K562 (cell line): ENCODE data around the gene FUT2. TPM values are rescaled to one million over a fixed set of nuclear protein-coding genes. Genes with fewer than 3 reads are reported as not detected.

Experiments
- FOXM1 ChIP-seq, 2 experiments: fragments of 450-650 bp in 1 of 2; sonication (generic) in 1 of 2; formaldehyde crosslinking in 1 of 2; IDR thresholded peaks; 2 replicates each; pipeline versions ENCODE4 v1.6.1 to v1.9.0; 2017 to 2022; ENCODE audit warnings: low read depth in 2 of 2, mild to moderate bottlenecking in 2 of 2, missing genetic modification reagents in 1 of 2, moderate library complexity in 1 of 2
- IRF2 ChIP-seq: sonication (generic); formaldehyde crosslinking; IDR thresholded peaks from 2 replicates; pipeline ENCODE4 v1.8.1; 2022; ENCODE audit warnings: mild to moderate bottlenecking, missing genetic modification reagents
- NR2F6 ChIP-seq: fragments of 450-650 bp; formaldehyde crosslinking; IDR thresholded peaks from 2 replicates; pipeline ENCODE4 v1.4.0; 2020; ENCODE audit warnings: mild to moderate bottlenecking
- POLR2G ChIP-seq: fragments of 200-400 bp; formaldehyde crosslinking; IDR thresholded peaks from 2 replicates; pipeline ENCODE4 v1.6.1; 2017; ENCODE audit warnings: low read depth, mild to moderate bottlenecking, antibody characterized with exemption, low read length, moderate library complexity
- SNIP1 ChIP-seq: fragments of 450-650 bp; IDR thresholded peaks from 2 replicates; pipeline ENCODE4 v1.7.1; 2017; ENCODE audit warnings: low read depth, mild to moderate bottlenecking
- ZBTB1 ChIP-seq: sonication (generic); formaldehyde crosslinking; IDR thresholded peaks from 2 replicates; pipeline ENCODE4 v1.8.1; 2023; ENCODE audit warnings: missing genetic modification reagents, low read depth, mild to moderate bottlenecking, borderline replicate concordance
- ZNF584 ChIP-seq: fragments of 200-800 bp; sonication (Bioruptor generic); IDR thresholded peaks from 2 replicates; pipeline ENCODE4 v1.6.1; 2016; ENCODE audit warnings: low read depth, mild to moderate bottlenecking, missing genetic modification characterization, missing compliant biosample characterization
- polyA plus RNA-seq, 8 experiments: library from polyadenylated mRNA; depleted of rRNA in 4 of 8; stranded (reverse) in 5 of 8; unstranded in 3 of 8; fragments of >200 nt; fragmentation: Nextera tagmentation in 2 of 8; fragmentation: Illumina TruSeq in 1 of 8; extraction: Ambion mirVana in 2 of 8; extraction: Trizol in 1 of 8; gene quantifications; 2 replicates each; pipeline versions ENCODE4 v1.2.1 to v1.2.3, GENCODE V29; 2011 to 2014; ENCODE audit warnings: inconsistent platforms in 1 of 8, missing spikeins in 1 of 8
- total RNA-seq, 7 experiments: library from RNA; depleted of rRNA in 6 of 7; stranded (reverse); fragments of >200 nt in 6 of 7; fragmentation: Illumina TruSeq in 2 of 7; extraction: Trizol in 2 of 7; gene quantifications; 2 replicates each; pipeline versions ENCODE4 v1.2.1 to v1.2.3, GENCODE V29; 2011 to 2021; ENCODE audit warnings: low replicate concordance in 1 of 7
- TF ChIP-seq, protein P1 (sequence below): sonication (generic); formaldehyde crosslinking; IDR thresholded peaks from 2 replicates; pipeline ENCODE4 v1.8.0; 2022; ENCODE audit warnings: mild to moderate bottlenecking, missing genetic modification reagents
- TF ChIP-seq, protein P2 (sequence below), 2 experiments: fragments of 450-650 bp in 1 of 2; IDR thresholded peaks; 2 replicates each; pipeline ENCODE4 v1.6.1; 2011 to 2017; ENCODE audit warnings: low read depth in 2 of 2, antibody characterized with exemption in 1 of 2, borderline replicate concordance in 1 of 2, low read length in 1 of 2, mild to moderate bottlenecking in 1 of 2, mixed read lengths in 1 of 2; ENCODE audit not compliant: control insufficient read depth in 1 of 2
- TF ChIP-seq, protein P3 (sequence below), 2 experiments: fragments of 250-450 bp in 1 of 2; fragments of 450-650 bp in 1 of 2; sonication (Bioruptor Pico) in 1 of 2; IDR thresholded peaks; 2 replicates each; pipeline versions ENCODE4 v1.6.1 to v1.8.0; 2016 to 2021; ENCODE audit warnings: mild to moderate bottlenecking in 2 of 2, moderate library complexity in 2 of 2, missing compliant biosample characterization in 1 of 2, missing genetic modification characterization in 1 of 2
- TF ChIP-seq, protein P4 (sequence below): fragments of 450-650 bp; IDR thresholded peaks from 2 replicates; pipeline ENCODE4 v1.6.1; 2018; ENCODE audit warnings: mild to moderate bottlenecking, low read depth; ENCODE audit not compliant: partially characterized antibody
- TF ChIP-seq, protein P5 (sequence below), 2 experiments: fragments of 200-800 bp in 1 of 2; sonication (Bioruptor generic) in 1 of 2; sonication (generic) in 1 of 2; formaldehyde crosslinking in 1 of 2; IDR thresholded peaks in 1 of 2; conservative IDR thresholded peaks in 1 of 2; 2 replicates each; pipeline versions ENCODE4 v1.5.0 to v1.6.1; 2016 to 2020; ENCODE audit warnings: missing compliant biosample characterization in 1 of 2, missing genetic modification characterization in 1 of 2, missing genetic modification reagents in 1 of 2

FUT2 gene
- total and polyA plus RNA-seq, 9 of the 15 experiments (the other 6 are each of a cell fraction or from before 2014, with no cell fraction given) = 0.03 to 0.04 TPM; not detected in 7

DNA sequence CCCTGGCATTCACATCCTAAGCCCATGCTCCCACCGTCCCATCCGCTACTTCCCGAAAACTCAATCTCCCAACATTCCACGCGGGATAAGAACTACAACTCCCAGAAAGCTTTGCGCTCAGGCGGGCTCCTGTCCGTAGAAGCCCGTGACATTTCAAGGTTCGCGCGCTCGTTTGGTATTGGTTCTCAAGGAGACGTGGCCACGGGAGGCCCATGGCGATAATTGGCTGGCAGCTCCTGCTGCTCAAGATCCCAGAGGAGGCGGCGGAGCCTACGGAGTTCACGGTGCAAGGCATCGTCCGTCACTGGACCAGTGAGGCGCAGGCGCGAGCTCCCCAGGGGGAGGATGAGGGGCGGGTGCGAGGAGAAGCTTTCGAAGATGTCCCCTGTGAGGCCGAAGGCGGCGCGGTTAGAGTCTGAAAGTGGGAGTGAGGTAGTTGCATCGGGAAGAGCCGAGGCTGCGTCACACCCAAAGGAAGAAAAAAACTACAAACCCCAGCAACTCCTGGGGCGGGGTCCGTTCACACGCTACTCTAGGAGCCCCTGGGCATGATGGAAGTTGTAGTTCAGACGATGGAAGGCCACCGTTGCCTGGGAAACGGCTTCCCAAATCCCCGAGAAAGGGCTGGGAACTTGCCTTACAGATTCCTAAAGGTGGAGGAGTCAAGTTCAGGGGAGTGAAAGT lies 25.0 kb downstream of the FUT2 start (continued):
- TF ChIP-seq FOXM1 (IDR thresholded peaks at IDR 0.05; ENCODE audit: low read depth) (peak; percentile 62), FOXM1 (CRISPR knock-in tag; IDR thresholded peaks at IDR 0.05; ENCODE audit: low read depth) (no peak), ZBTB1 (CRISPR knock-in tag) (no peak), ZNF584 (peak; percentile 60; the same call in 1 of the 2 replicates), NR2F6 (CRISPR knock-in tag) (no peak), POLR2G (peak; percentile 86), SNIP1 (no peak), IRF2 (CRISPR knock-in tag) (no peak)
- TF ChIP-seq, protein P1, sequence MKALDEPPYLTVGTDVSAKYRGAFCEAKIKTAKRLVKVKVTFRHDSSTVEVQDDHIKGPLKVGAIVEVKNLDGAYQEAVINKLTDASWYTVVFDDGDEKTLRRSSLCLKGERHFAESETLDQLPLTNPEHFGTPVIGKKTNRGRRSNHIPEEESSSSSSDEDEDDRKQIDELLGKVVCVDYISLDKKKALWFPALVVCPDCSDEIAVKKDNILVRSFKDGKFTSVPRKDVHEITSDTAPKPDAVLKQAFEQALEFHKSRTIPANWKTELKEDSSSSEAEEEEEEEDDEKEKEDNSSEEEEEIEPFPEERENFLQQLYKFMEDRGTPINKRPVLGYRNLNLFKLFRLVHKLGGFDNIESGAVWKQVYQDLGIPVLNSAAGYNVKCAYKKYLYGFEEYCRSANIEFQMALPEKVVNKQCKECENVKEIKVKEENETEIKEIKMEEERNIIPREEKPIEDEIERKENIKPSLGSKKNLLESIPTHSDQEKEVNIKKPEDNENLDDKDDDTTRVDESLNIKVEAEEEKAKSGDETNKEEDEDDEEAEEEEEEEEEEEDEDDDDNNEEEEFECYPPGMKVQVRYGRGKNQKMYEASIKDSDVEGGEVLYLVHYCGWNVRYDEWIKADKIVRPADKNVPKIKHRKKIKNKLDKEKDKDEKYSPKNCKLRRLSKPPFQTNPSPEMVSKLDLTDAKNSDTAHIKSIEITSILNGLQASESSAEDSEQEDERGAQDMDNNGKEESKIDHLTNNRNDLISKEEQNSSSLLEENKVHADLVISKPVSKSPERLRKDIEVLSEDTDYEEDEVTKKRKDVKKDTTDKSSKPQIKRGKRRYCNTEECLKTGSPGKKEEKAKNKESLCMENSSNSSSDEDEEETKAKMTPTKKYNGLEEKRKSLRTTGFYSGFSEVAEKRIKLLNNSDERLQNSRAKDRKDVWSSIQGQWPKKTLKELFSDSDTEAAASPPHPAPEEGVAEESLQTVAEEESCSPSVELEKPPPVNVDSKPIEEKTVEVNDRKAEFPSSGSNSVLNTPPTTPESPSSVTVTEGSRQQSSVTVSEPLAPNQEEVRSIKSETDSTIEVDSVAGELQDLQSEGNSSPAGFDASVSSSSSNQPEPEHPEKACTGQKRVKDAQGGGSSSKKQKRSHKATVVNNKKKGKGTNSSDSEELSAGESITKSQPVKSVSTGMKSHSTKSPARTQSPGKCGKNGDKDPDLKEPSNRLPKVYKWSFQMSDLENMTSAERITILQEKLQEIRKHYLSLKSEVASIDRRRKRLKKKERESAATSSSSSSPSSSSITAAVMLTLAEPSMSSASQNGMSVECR (CRISPR knock-in tag) = peak; percentile 59; the same call in 1 of the 2 replicates
- TF ChIP-seq, protein P2, sequence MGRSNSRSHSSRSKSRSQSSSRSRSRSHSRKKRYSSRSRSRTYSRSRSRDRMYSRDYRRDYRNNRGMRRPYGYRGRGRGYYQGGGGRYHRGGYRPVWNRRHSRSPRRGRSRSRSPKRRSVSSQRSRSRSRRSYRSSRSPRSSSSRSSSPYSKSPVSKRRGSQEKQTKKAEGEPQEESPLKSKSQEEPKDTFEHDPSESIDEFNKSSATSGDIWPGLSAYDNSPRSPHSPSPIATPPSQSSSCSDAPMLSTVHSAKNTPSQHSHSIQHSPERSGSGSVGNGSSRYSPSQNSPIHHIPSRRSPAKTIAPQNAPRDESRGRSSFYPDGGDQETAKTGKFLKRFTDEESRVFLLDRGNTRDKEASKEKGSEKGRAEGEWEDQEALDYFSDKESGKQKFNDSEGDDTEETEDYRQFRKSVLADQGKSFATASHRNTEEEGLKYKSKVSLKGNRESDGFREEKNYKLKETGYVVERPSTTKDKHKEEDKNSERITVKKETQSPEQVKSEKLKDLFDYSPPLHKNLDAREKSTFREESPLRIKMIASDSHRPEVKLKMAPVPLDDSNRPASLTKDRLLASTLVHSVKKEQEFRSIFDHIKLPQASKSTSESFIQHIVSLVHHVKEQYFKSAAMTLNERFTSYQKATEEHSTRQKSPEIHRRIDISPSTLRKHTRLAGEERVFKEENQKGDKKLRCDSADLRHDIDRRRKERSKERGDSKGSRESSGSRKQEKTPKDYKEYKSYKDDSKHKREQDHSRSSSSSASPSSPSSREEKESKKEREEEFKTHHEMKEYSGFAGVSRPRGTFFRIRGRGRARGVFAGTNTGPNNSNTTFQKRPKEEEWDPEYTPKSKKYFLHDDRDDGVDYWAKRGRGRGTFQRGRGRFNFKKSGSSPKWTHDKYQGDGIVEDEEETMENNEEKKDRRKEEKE (IDR thresholded peaks at IDR 0.05; ENCODE audit: borderline replicate concordance in 1 of 2, control insufficient read depth in 1 of 2, low read depth in 2 of 2, low read length in 1 of 2) = 0 out of 4 replicates have a peak, but pooled peaks of 1 of the 2 experiments have one; percentile 40
- TF ChIP-seq, protein P3, sequence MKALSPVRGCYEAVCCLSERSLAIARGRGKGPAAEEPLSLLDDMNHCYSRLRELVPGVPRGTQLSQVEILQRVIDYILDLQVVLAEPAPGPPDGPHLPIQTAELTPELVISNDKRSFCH (CRISPR knock-in tag; IDR thresholded peaks at IDR 0.05) = no peak
- TF ChIP-seq, protein P3 (tag; IDR thresholded peaks at IDR 0.05) = peak; percentile 62; the same call in 1 of the 2 replicates
- TF ChIP-seq, protein P4, sequence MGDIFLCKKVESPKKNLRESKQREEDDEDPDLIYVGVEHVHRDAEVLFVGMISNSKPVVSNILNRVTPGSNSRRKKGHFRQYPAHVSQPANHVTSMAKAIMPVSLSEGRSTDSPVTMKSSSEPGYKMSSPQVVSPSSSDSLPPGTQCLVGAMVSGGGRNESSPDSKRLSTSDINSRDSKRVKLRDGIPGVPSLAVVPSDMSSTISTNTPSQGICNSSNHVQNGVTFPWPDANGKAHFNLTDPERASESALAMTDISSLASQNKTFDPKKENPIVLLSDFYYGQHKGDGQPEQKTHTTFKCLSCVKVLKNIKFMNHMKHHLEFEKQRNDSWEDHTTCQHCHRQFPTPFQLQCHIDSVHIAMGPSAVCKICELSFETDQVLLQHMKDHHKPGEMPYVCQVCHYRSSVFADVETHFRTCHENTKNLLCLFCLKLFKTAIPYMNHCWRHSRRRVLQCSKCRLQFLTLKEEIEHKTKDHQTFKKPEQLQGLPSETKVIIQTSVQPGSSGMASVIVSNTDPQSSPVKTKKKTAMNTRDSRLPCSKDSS = no peak
- TF ChIP-seq, protein P5, sequence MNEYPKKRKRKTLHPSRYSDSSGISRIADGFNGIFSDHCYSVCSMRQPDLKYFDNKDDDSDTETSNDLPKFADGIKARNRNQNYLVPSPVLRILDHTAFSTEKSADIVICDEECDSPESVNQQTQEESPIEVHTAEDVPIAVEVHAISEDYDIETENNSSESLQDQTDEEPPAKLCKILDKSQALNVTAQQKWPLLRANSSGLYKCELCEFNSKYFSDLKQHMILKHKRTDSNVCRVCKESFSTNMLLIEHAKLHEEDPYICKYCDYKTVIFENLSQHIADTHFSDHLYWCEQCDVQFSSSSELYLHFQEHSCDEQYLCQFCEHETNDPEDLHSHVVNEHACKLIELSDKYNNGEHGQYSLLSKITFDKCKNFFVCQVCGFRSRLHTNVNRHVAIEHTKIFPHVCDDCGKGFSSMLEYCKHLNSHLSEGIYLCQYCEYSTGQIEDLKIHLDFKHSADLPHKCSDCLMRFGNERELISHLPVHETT (CRISPR knock-in tag; conservative IDR thresholded peaks at IDR 0.05 in 1 of 2, IDR thresholded peaks at IDR 0.05 in 1 of 2) = peak in 1 of 2 experiments; percentile 32; a peak in 1 of 4 replicates
